WTC11 (cell line): Measurements from ENCODE around the gene CLDN9. TPM values are rescaled to one million over a fixed set of nuclear protein-coding genes. Genes with fewer than 3 reads are reported as not detected.

Source experiments
- ATAC-seq: fragments of 200-7000 bp; cut with Tn5 transposase; 2 replicates; pipeline ENCODE4 v1.10.0; 2021; ENCODE audit warnings: mild to moderate bottlenecking, moderate library complexity
- CTCF ChIA-PET: fragments of 300-600 bp; sonication (Branson Sonifier 250); formaldehyde crosslinking; loops from one replicate; lab custom pipeline; 2021; ENCODE audit warnings: antibody characterized with exemption; lab: Charles Lee
- POLR2A ChIA-PET: fragments of 350-600 bp; sonication (Branson Sonifier 250); formaldehyde crosslinking; loops from one replicate; lab custom pipeline; 2021; ENCODE audit warnings: antibody characterized with exemption; lab: Charles Lee
- DNase-seq: peaks from one replicate; pipeline ENCODE4 v3.0.0; 2021; ENCODE audit warnings: low spot score
- H3K27ac Mint-ChIP-seq: 2 replicates; pipeline ENCODE4 v1.8.0; 2021; ENCODE audit warnings: mixed read lengths
- H3K27me3 Mint-ChIP-seq: 2 replicates; pipeline ENCODE4 v1.8.0; 2021; ENCODE audit warnings: low read depth, mild to moderate bottlenecking, moderate library complexity, mixed read lengths
- H3K36me3 Mint-ChIP-seq: 2 replicates; pipeline ENCODE4 v1.8.0; 2021; ENCODE audit warnings: mixed read lengths
- H3K4me1 Mint-ChIP-seq: 2 replicates; pipeline ENCODE4 v1.8.0; 2022; ENCODE audit warnings: mixed read lengths
- H3K4me3 Mint-ChIP-seq: 2 replicates; pipeline ENCODE4 v1.8.0; 2021; ENCODE audit warnings: mild to moderate bottlenecking, moderate library complexity, mixed read lengths
- H3K9me3 Mint-ChIP-seq: 2 replicates; pipeline ENCODE4 v1.8.0; 2021; ENCODE audit warnings: mixed read lengths
- ATF1 ChIP-seq: sonication (generic); formaldehyde crosslinking; IDR thresholded peaks from 2 replicates; pipeline ENCODE4 v1.8.1; 2023; ENCODE audit warnings: mild to moderate bottlenecking, moderate library complexity, missing genetic modification reagents
- ATF2 ChIP-seq: sonication (generic); formaldehyde crosslinking; IDR thresholded peaks from 2 replicates; pipeline ENCODE4 v1.8.1; 2022; ENCODE audit warnings: low read depth, missing genetic modification reagents, borderline replicate concordance
- ATF6 ChIP-seq: sonication (generic); formaldehyde crosslinking; IDR thresholded peaks from 2 replicates; pipeline ENCODE4 v1.8.1; 2023; ENCODE audit warnings: mild to moderate bottlenecking, missing genetic modification reagents
- E2F1 ChIP-seq: sonication (generic); formaldehyde crosslinking; IDR thresholded peaks from 2 replicates; pipeline ENCODE4 v1.8.0; 2022; ENCODE audit warnings: mild to moderate bottlenecking, missing genetic modification reagents
- E2F5 ChIP-seq: sonication (generic); formaldehyde crosslinking; IDR thresholded peaks from 2 replicates; pipeline ENCODE4 v1.8.1; 2022; ENCODE audit warnings: mild to moderate bottlenecking, moderate library complexity, missing genetic modification reagents
- ELF4 ChIP-seq: sonication (generic); formaldehyde crosslinking; IDR thresholded peaks from 2 replicates; pipeline ENCODE4 v1.8.1; 2022; ENCODE audit warnings: low read depth, mild to moderate bottlenecking, moderate library complexity, missing genetic modification reagents
- EMX1 ChIP-seq: fragments of 250-450 bp; sonication (Bioruptor Pico); IDR thresholded peaks from 2 replicates; pipeline ENCODE4 v1.8.0; 2021; ENCODE audit warnings: mild to moderate bottlenecking
- FOXK1 ChIP-seq: sonication (generic); formaldehyde crosslinking; IDR thresholded peaks from 2 replicates; pipeline ENCODE4 v1.8.0; 2022; ENCODE audit warnings: mild to moderate bottlenecking, moderate library complexity, missing genetic modification reagents
- FOXP1 ChIP-seq: sonication (generic); formaldehyde crosslinking; IDR thresholded peaks from 2 replicates; pipeline ENCODE4 v1.8.0; 2022; ENCODE audit warnings: missing genetic modification reagents, mild to moderate bottlenecking, moderate library complexity, borderline replicate concordance
- GTF2I ChIP-seq: fragments of 250-450 bp; sonication (Bioruptor Pico); conservative IDR thresholded peaks from 2 replicates; pipeline ENCODE4 v1.4.0; 2021; ENCODE audit warnings: mild to moderate bottlenecking
- JUN ChIP-seq: sonication (generic); formaldehyde crosslinking; IDR thresholded peaks from 2 replicates; pipeline ENCODE4 v1.8.0; 2023; ENCODE audit warnings: mild to moderate bottlenecking, missing genetic modification reagents
- KAT7 ChIP-seq: sonication (generic); formaldehyde crosslinking; IDR thresholded peaks from 2 replicates; pipeline ENCODE4 v1.8.1; 2023; ENCODE audit warnings: missing genetic modification reagents, mild to moderate bottlenecking, borderline replicate concordance
- MAX ChIP-seq: sonication (generic); formaldehyde crosslinking; IDR thresholded peaks from 2 replicates; pipeline ENCODE4 v1.8.0; 2022; ENCODE audit warnings: mild to moderate bottlenecking, missing genetic modification reagents
- MLX ChIP-seq: sonication (generic); formaldehyde crosslinking; IDR thresholded peaks from 2 replicates; pipeline ENCODE4 v1.8.1; 2023; ENCODE audit warnings: mild to moderate bottlenecking, missing genetic modification reagents, moderate library complexity
- RELA ChIP-seq: sonication (generic); formaldehyde crosslinking; IDR thresholded peaks from 2 replicates; pipeline ENCODE4 v1.8.1; 2022; ENCODE audit warnings: missing genetic modification reagents, mild to moderate bottlenecking, borderline replicate concordance
- TCF7 ChIP-seq: sonication (generic); formaldehyde crosslinking; IDR thresholded peaks from 2 replicates; pipeline ENCODE4 v1.8.0; 2022; ENCODE audit warnings: mild to moderate bottlenecking, low read depth, missing genetic modification reagents, moderate library complexity
- TEAD1 ChIP-seq: sonication (generic); formaldehyde crosslinking; IDR thresholded peaks from 2 replicates; pipeline ENCODE4 v1.8.0; 2022; ENCODE audit warnings: mild to moderate bottlenecking, missing genetic modification reagents
- TEAD4 ChIP-seq: sonication (generic); formaldehyde crosslinking; IDR thresholded peaks from 2 replicates; pipeline ENCODE4 v1.8.0; 2022; ENCODE audit warnings: mild to moderate bottlenecking, missing genetic modification reagents
- ZBTB21 ChIP-seq: sonication (generic); formaldehyde crosslinking; IDR thresholded peaks from 2 replicates; pipeline ENCODE4 v1.8.1; 2023; ENCODE audit warnings: mild to moderate bottlenecking, missing genetic modification reagents, borderline replicate concordance
- ZNF281 ChIP-seq: sonication (generic); formaldehyde crosslinking; IDR thresholded peaks from 2 replicates; pipeline ENCODE4 v1.8.0; 2023; ENCODE audit warnings: mild to moderate bottlenecking, missing genetic modification reagents
- ZNF317 ChIP-seq: sonication (generic); formaldehyde crosslinking; IDR thresholded peaks from 2 replicates; pipeline ENCODE4 v1.8.1; 2023; ENCODE audit warnings: low read depth, mild to moderate bottlenecking, moderate library complexity, missing genetic modification reagents, borderline replicate concordance
- ZNF416 ChIP-seq: fragments of 250-450 bp; sonication (Bioruptor Pico); IDR thresholded peaks from 2 replicates; pipeline ENCODE4 v1.9.0; 2021; ENCODE audit warnings: mild to moderate bottlenecking, inconsistent platforms
- ZNF512 ChIP-seq: sonication (generic); formaldehyde crosslinking; IDR thresholded peaks from 2 replicates; pipeline ENCODE4 v1.8.1; 2022; ENCODE audit warnings: missing genetic modification reagents, borderline replicate concordance
- total RNA-seq: library from RNA; stranded (reverse); gene quantifications from 3 replicates; pipeline ENCODE4 v1.2.3, GENCODE V29; 2021

Gene CLDN9
- total RNA-seq, 1 experiment from 2014 or later = 0.92 TPM

- TF ChIP-seq TCF7 (no peak), EMX1 (CRISPR knock-in tag) (no peak), GTF2I (no peak), JUN (no peak), TEAD1 (CRISPR knock-in tag) (no peak), FOXK1 (CRISPR knock-in tag) (no peak), ZBTB21 (no peak), MLX (CRISPR knock-in tag) (no peak), KAT7 (CRISPR knock-in tag) (no peak), ZNF317 (CRISPR knock-in tag) (no peak), ATF6 (CRISPR knock-in tag) (no peak)
Observed at GRCh38 chr16:3049921-3050481, 37.3 kb downstream of the CLDN9 start (continued).

- 0 out of 2 replicates have a peak, but pooled peaks cover 6% of the 10 kb centered on the region for H3K9me3 Mint-ChIP-seq
- peaks cover 19% of the 10 kb centered on the region for H3K4me1 Mint-ChIP-seq
- H3K27ac Mint-ChIP-seq = no peak overlapping the region
- POLR2A ChIA-PET = no interaction called here
- CTCF ChIA-PET = interaction anchor here (5.2 to 5.8 kb wide), 2 partner anchors 8 to 19 kb away, joined by 59 to 86 read pairs; no protein-coding TSS in a partner anchor
- H3K36me3 Mint-ChIP-seq = peaks cover 18% of the 10 kb centered on the region
- DNase-seq (no peak), ATAC-seq (no peak)
- H3K27me3 Mint-ChIP-seq = peaks cover 24% of the 10 kb centered on the region
- H3K4me3 Mint-ChIP-seq = no peak overlapping the region
- TF ChIP-seq ELF4 (CRISPR knock-in tag) (no peak), RELA (CRISPR knock-in tag) (no peak), FOXP1 (CRISPR knock-in tag) (no peak), E2F5 (no peak), ZNF416 (no peak), ATF1 (CRISPR knock-in tag) (no peak), E2F1 (CRISPR knock-in tag) (no peak), ZNF512 (CRISPR knock-in tag) (no peak), ZNF281 (CRISPR knock-in tag) (no peak), TEAD4 (CRISPR knock-in tag) (no peak), ZNF317 (CRISPR knock-in tag) (no peak), MAX (CRISPR knock-in tag) (no peak), ATF2 (CRISPR knock-in tag) (no peak), MLX (CRISPR knock-in tag) (no peak)
Observed at GRCh38 chr16:3050487-3050886, 37.8 kb downstream of the CLDN9 start.
